VCaP (cell line): ENCODE data around the gene NPVF.

Source experiments
- H3K27ac ChIP-seq: fragments of 450-650 bp; 2 replicates; pipeline ENCODE4 v1.5.1; 2017
- TF ChIP-seq, protein P1 (sequence below): fragments of 450-650 bp; conservative IDR thresholded peaks from 2 replicates; pipeline ENCODE4 v1.5.1; 2017; ENCODE audit warnings: mild to moderate bottlenecking, moderate library complexity

Gene NPVF

GRCh38 chr7:25228386-25228785 is at the start of gene NPVF:
NPVF (minus strand) TSS chr7:25228486; CDS start chr7:25228439, 47 bp downstream.
- TF ChIP-seq, protein P1, sequence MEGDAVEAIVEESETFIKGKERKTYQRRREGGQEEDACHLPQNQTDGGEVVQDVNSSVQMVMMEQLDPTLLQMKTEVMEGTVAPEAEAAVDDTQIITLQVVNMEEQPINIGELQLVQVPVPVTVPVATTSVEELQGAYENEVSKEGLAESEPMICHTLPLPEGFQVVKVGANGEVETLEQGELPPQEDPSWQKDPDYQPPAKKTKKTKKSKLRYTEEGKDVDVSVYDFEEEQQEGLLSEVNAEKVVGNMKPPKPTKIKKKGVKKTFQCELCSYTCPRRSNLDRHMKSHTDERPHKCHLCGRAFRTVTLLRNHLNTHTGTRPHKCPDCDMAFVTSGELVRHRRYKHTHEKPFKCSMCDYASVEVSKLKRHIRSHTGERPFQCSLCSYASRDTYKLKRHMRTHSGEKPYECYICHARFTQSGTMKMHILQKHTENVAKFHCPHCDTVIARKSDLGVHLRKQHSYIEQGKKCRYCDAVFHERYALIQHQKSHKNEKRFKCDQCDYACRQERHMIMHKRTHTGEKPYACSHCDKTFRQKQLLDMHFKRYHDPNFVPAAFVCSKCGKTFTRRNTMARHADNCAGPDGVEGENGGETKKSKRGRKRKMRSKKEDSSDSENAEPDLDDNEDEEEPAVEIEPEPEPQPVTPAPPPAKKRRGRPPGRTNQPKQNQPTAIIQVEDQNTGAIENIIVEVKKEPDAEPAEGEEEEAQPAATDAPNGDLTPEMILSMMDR = no peak
- no peak within 1 kb of the TSS for H3K27ac ChIP-seq

DNA sequence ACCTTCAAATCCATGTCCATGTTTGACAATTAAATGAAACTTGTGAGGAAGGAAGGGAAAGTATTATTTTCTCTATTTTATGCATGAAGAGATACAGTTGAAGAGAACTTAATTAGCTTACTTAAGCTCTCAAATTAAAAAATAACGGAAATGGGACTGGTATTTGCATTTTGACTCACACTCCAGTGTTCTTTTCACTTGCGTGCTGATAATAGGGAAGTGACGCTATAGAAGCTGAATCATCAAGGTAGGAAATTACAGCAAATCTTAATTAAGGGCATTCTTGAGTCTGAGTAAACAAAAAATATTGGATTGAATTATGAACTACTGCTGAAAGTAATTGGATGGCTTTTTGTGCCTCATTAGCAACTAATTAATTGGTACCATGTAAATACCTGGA is 44.0 kb upstream of the NPVF start:
- TF ChIP-seq, protein P1 = no peak
- no peak overlapping the region for H3K27ac ChIP-seq

GRCh38 chr7:25263337-25263736 is 35.1 kb upstream of the NPVF start:
- H3K27ac ChIP-seq = no peak overlapping the region
- TF ChIP-seq, protein P1 = no peak

- TF ChIP-seq, protein P1 = no peak
- H3K27ac ChIP-seq = no peak overlapping the region; the same call in 1 of the 2 replicates
Measured at GRCh38 chr7:25262586-25262985, 34.3 kb upstream of the NPVF start.

- TF ChIP-seq, protein P1 = no peak
- peak overlapping the region; percentile 66; the same call in 1 of the 2 replicates for H3K27ac ChIP-seq
Measured at GRCh38 chr7:25261545-25262140, 33.4 kb upstream of the NPVF start.

DNA sequence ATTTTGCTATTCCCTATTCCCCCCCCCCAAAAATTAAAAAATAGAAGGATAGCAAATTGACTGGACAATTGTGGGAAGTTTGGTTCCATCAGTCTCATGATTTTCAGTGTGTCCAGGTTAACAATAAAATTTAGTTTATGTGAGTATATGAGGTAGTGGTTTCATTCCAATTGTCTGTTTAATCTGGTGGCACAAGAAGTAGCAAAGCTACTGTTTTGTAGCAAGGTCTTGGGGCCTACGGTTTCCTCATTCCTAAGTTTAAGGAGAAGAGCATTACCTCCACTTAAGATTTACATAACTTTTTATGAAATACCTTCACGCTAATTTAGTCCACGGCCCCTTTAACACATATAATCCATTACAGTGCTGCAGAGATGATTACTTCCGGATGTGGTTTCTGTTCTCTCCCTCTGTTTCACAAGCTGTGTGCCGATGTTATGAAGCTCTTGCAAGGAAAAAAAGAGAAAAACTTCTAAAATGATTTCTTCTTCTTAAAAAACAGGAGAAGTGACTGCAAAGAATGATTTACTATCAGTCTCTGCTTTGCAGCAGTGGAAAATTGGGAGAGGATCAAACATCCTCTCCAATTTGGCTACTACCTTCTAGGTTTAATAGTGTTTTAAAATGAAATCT is 32.7 kb upstream of the NPVF start:
- peak overlapping the region; percentile 66; the same call in 1 of the 2 replicates for H3K27ac ChIP-seq
- TF ChIP-seq, protein P1 = no peak

- TF ChIP-seq, protein P1 = peak; percentile 91
Measured at GRCh38 chr7:25259487-25260243, 31.4 kb upstream of the NPVF start.

More at GRCh38 chr7:25259487-25260243, 31.4 kb upstream of the NPVF start:
- H3K27ac ChIP-seq = peak overlapping the region; percentile 66; the same call in 1 of the 2 replicates
